ENCODE results near the gene DPYSL3.

Gene DPYSL3

GRCh38 chr5:147479444-147479843 lies 30.4 kb downstream of the DPYSL3 start:
- Histone ChIP-seq H3K4ac (ENCODE audit: low read depth in 1 of 2, low read length in 2 of 2) (no peak overlapping the region), H2BK5ac (ENCODE audit: low read depth, low read length, poor library complexity, severe bottlenecking) (no peak overlapping the region), H3K9me3 (ENCODE audit: control insufficient read depth, low read length) (no peaks in the 10 kb centered on the region), H2AFZ (ENCODE audit: low read depth, low read length) (no peak overlapping the region), H3K9ac (ENCODE audit: low read length) (no peak overlapping the region), H3K14ac (ENCODE audit: low read length in 2 of 2) (no peak overlapping the region), H4K91ac (ENCODE audit: low read length) (no peak overlapping the region), H3K23ac (ENCODE audit: low read length in 2 of 2) (no peak overlapping the region), H3K27ac (ENCODE audit: low read length, poor library complexity, severe bottlenecking) (peak overlapping the region; percentile 52), H3K36me3 (ENCODE audit: control insufficient read depth in 1 of 2, insufficient read depth in 2 of 2, low read depth in 1 of 2, low read length in 2 of 2) (no peaks in the 10 kb centered on the region), H2BK120ac (ENCODE audit: low read depth, low read length) (no peak overlapping the region), H2AK5ac (ENCODE audit: low read length, severe bottlenecking) (no peak overlapping the region), H3K4me1 (ENCODE audit: control insufficient read depth, insufficient read depth, low read depth, low read length) (peaks cover 12% of the 10 kb centered on the region), H3K4me2 (ENCODE audit: low read length, poor library complexity, severe bottlenecking) (no peak overlapping the region), H4K8ac (ENCODE audit: low read length) (no peak overlapping the region), H3K79me1 (replicated peaks; ENCODE audit: low read length, poor library complexity, severe bottlenecking) (peaks cover 1% of the 10 kb centered on the region), H3K4me3 (ENCODE audit: insufficient read depth in 1 of 2, low read depth in 1 of 2, low read length in 2 of 2) (no peak overlapping the region), H2BK12ac (ENCODE audit: low read length in 2 of 2) (no peak overlapping the region), H3K18ac (ENCODE audit: low read depth in 1 of 2, low read length in 2 of 2) (no peak overlapping the region), H2BK15ac (ENCODE audit: low read depth, poor library complexity, severe bottlenecking) (no peak overlapping the region), H3K27me3 (ENCODE audit: control insufficient read depth in 1 of 2, insufficient read depth in 1 of 2, low read length in 2 of 2) (no peaks in the 10 kb centered on the region)
- DNase-seq: peak; percentile 38

GRCh38 chr5:147474140-147474539 lies 35.7 kb downstream of the DPYSL3 start:
- H3K14ac ChIP-seq (ENCODE audit: low read length in 2 of 2): no peak overlapping the region
- H3K9ac ChIP-seq (ENCODE audit: low read length): no peak overlapping the region
- no peak overlapping the region for H3K18ac ChIP-seq (ENCODE audit: low read depth in 1 of 2, low read length in 2 of 2)
- no peak overlapping the region for H3K27ac ChIP-seq (ENCODE audit: low read length, poor library complexity, severe bottlenecking)
- H2BK15ac ChIP-seq (ENCODE audit: low read depth, poor library complexity, severe bottlenecking): no peak overlapping the region
- H3K4me3 ChIP-seq (ENCODE audit: insufficient read depth in 1 of 2, low read depth in 1 of 2, low read length in 2 of 2): no peak overlapping the region
- H2BK120ac ChIP-seq (ENCODE audit: low read depth, low read length): no peak overlapping the region
- H2BK5ac ChIP-seq (ENCODE audit: low read depth, low read length, poor library complexity, severe bottlenecking): no peak overlapping the region
- no peak overlapping the region for H3K4me2 ChIP-seq (ENCODE audit: low read length, poor library complexity, severe bottlenecking)
- H3K9me3 ChIP-seq (ENCODE audit: control insufficient read depth, low read length): no peaks in the 10 kb centered on the region
- H3K36me3 ChIP-seq (ENCODE audit: control insufficient read depth in 1 of 2, insufficient read depth in 2 of 2, low read depth in 1 of 2, low read length in 2 of 2): no peaks in the 10 kb centered on the region
- no peak overlapping the region for H2AK5ac ChIP-seq (ENCODE audit: low read length, severe bottlenecking)
- WGBS: no CpG with 5 or more reads among the region's 1 CpG
- no peak overlapping the region for H4K91ac ChIP-seq (ENCODE audit: low read length)
- H3K79me1 ChIP-seq (replicated peaks; ENCODE audit: low read length, poor library complexity, severe bottlenecking): peaks cover 19% of the 10 kb centered on the region
- no peak overlapping the region for H4K8ac ChIP-seq (ENCODE audit: low read length)
- DNase-seq: no peak
- H2AFZ ChIP-seq (ENCODE audit: low read depth, low read length): no peak overlapping the region
- no peak overlapping the region for H3K23ac ChIP-seq (ENCODE audit: low read length in 2 of 2)
- no peaks in the 10 kb centered on the region for H3K27me3 ChIP-seq (ENCODE audit: control insufficient read depth in 1 of 2, insufficient read depth in 1 of 2, low read length in 2 of 2)
- H2BK12ac ChIP-seq (ENCODE audit: low read length in 2 of 2): no peak overlapping the region
- H3K4me1 ChIP-seq (ENCODE audit: control insufficient read depth, insufficient read depth, low read depth, low read length): no peaks in the 10 kb centered on the region
- no peak overlapping the region for H3K4ac ChIP-seq (ENCODE audit: low read depth in 1 of 2, low read length in 2 of 2)

- Histone ChIP-seq H2BK15ac (ENCODE audit: low read depth, poor library complexity, severe bottlenecking) (no peak overlapping the region), H3K79me1 (replicated peaks; ENCODE audit: low read length, poor library complexity, severe bottlenecking) (peaks cover 22% of the 10 kb centered on the region), H3K4me2 (ENCODE audit: low read length, poor library complexity, severe bottlenecking) (no peak overlapping the region), H3K14ac (ENCODE audit: low read length in 2 of 2) (no peak overlapping the region), H3K4ac (ENCODE audit: low read depth in 1 of 2, low read length in 2 of 2) (no peak overlapping the region), H2BK120ac (ENCODE audit: low read depth, low read length) (no peak overlapping the region), H3K4me3 (ENCODE audit: insufficient read depth in 1 of 2, low read depth in 1 of 2, low read length in 2 of 2) (no peak overlapping the region), H3K23ac (ENCODE audit: low read length in 2 of 2) (no peak overlapping the region), H3K36me3 (ENCODE audit: control insufficient read depth in 1 of 2, insufficient read depth in 2 of 2, low read depth in 1 of 2, low read length in 2 of 2) (no peaks in the 10 kb centered on the region), H3K4me1 (ENCODE audit: control insufficient read depth, insufficient read depth, low read depth, low read length) (no peaks in the 10 kb centered on the region), H3K18ac (ENCODE audit: low read depth in 1 of 2, low read length in 2 of 2) (no peak overlapping the region), H2AK5ac (ENCODE audit: low read length, severe bottlenecking) (no peak overlapping the region), H4K91ac (ENCODE audit: low read length) (no peak overlapping the region), H2BK12ac (ENCODE audit: low read length in 2 of 2) (no peak overlapping the region), H2BK5ac (ENCODE audit: low read depth, low read length, poor library complexity, severe bottlenecking) (no peak overlapping the region), H2AFZ (ENCODE audit: low read depth, low read length) (no peak overlapping the region), H3K27ac (ENCODE audit: low read length, poor library complexity, severe bottlenecking) (no peak overlapping the region), H3K27me3 (ENCODE audit: control insufficient read depth in 1 of 2, insufficient read depth in 1 of 2, low read length in 2 of 2) (no peaks in the 10 kb centered on the region), H3K9ac (ENCODE audit: low read length) (peak overlapping the region; percentile 32), H4K8ac (ENCODE audit: low read length) (no peak overlapping the region), H3K9me3 (ENCODE audit: control insufficient read depth, low read length) (no peaks in the 10 kb centered on the region)
- DNase-seq: peak; percentile 20
- WGBS: 25% methylated on average over 3 of the region's 4 CpGs
These were observed 37.0 kb downstream of the DPYSL3 start for GRCh38 chr5:147472664-147473475.

- Histone ChIP-seq H3K79me1 (replicated peaks; ENCODE audit: low read length, poor library complexity, severe bottlenecking) (peaks cover 40% of the 10 kb centered on the region), H2BK15ac (ENCODE audit: low read depth, poor library complexity, severe bottlenecking) (no peak overlapping the region), H2BK5ac (ENCODE audit: low read depth, low read length, poor library complexity, severe bottlenecking) (no peak overlapping the region), H3K9ac (ENCODE audit: low read length) (no peak overlapping the region), H3K4me2 (ENCODE audit: low read length, poor library complexity, severe bottlenecking) (no peak overlapping the region), H3K4me3 (ENCODE audit: insufficient read depth in 1 of 2, low read depth in 1 of 2, low read length in 2 of 2) (no peak overlapping the region), H2BK120ac (ENCODE audit: low read depth, low read length) (no peak overlapping the region), H3K4me1 (ENCODE audit: control insufficient read depth, insufficient read depth, low read depth, low read length) (no peaks in the 10 kb centered on the region), H2AK5ac (ENCODE audit: low read length, severe bottlenecking) (no peak overlapping the region), H3K9me3 (ENCODE audit: control insufficient read depth, low read length) (no peaks in the 10 kb centered on the region), H3K27me3 (ENCODE audit: control insufficient read depth in 1 of 2, insufficient read depth in 1 of 2, low read length in 2 of 2) (no peaks in the 10 kb centered on the region), H3K18ac (ENCODE audit: low read depth in 1 of 2, low read length in 2 of 2) (no peak overlapping the region), H4K91ac (ENCODE audit: low read length) (no peak overlapping the region), H3K4ac (ENCODE audit: low read depth in 1 of 2, low read length in 2 of 2) (peak overlapping the region in 1 of 2 experiments; percentile 69), H3K14ac (ENCODE audit: low read length in 2 of 2) (no peak overlapping the region), H3K36me3 (ENCODE audit: control insufficient read depth in 1 of 2, insufficient read depth in 2 of 2, low read depth in 1 of 2, low read length in 2 of 2) (no peaks in the 10 kb centered on the region), H3K27ac (ENCODE audit: low read length, poor library complexity, severe bottlenecking) (no peak overlapping the region), H4K8ac (ENCODE audit: low read length) (no peak overlapping the region), H2AFZ (ENCODE audit: low read depth, low read length) (no peak overlapping the region), H3K23ac (ENCODE audit: low read length in 2 of 2) (no peak overlapping the region), H2BK12ac (ENCODE audit: low read length in 2 of 2) (no peak overlapping the region)
- WGBS: 89% methylated on average over 1 of the region's 1 CpG
- peak; percentile 55 for DNase-seq
These were observed 41.8 kb downstream of the DPYSL3 start for GRCh38 chr5:147467973-147468508.
